ENCODE data around the gene BICRA. TPM values are rescaled to one million over a fixed set of nuclear protein-coding genes. Genes with fewer than 3 reads are reported as not detected.

BICRA gene
- total and polyA plus RNA-seq, 9 of the 15 experiments (the other 6 are each of a cell fraction or from before 2014, with no cell fraction given): 0.01 to 8.8 (median 1.2) TPM

GRCh38 chr19:47682939-47683338 lies 74.0 kb downstream of the BICRA start (continued):
- TF ChIP-seq STAT5A (IDR thresholded peaks at IDR 0.05; ENCODE audit: borderline replicate concordance, low read length) (0 out of 2 replicates have a peak, but pooled peaks have one; percentile 20), ZNF318 (IDR thresholded peaks at IDR 0.05; ENCODE audit: borderline replicate concordance in 1 of 2, low read depth in 1 of 2) (no peak), ARID1B (IDR thresholded peaks at IDR 0.05) (peak; percentile 57), SMARCC2 (IDR thresholded peaks at IDR 0.05; ENCODE audit: low read depth) (no peak), DDX20 (tag; IDR thresholded peaks at IDR 0.05; ENCODE audit: low read depth) (no peak), ZNF316 (IDR thresholded peaks at IDR 0.05) (peak; percentile 74), GATAD2B (IDR thresholded peaks at IDR 0.05; ENCODE audit: borderline replicate concordance) (no peak), TRIM28 (IDR thresholded peaks at IDR 0.05) (no peak), PKNOX1 (IDR thresholded peaks at IDR 0.05) (peak; percentile 19; the same call in 1 of the 2 replicates), KDM1A (IDR thresholded peaks at IDR 0.05) (peak in 1 of 2 experiments; percentile 73), CTCF (IDR thresholded peaks at IDR 0.05 in 2 of 3, conservative IDR thresholded peaks at IDR 0.05 in 1 of 3; ENCODE audit: insufficient read depth in 2 of 3, low read depth in 1 of 3, low read length in 3 of 3) (no peak), NR4A1 (CRISPR knock-in tag; IDR thresholded peaks at IDR 0.05) (no peak), NR4A1 (tag; IDR thresholded peaks at IDR 0.05) (no peak), ZNF398 (CRISPR knock-in tag; IDR thresholded peaks at IDR 0.05) (no peak), DPF2 (IDR thresholded peaks at IDR 0.05) (peak; percentile 47; the same call in 1 of the 2 replicates)

Data from K562 (cell line).